Activated naive CD8-positive, alpha-beta T cell treated with anti-CD3 and anti-CD28 coated beads, Interleukin-2, amount 10 ng/mL, durations not matched to agents 7 days and 5 days (primary cell): ENCODE measurements around the gene SGTA. TPM values are rescaled to one million over a fixed set of nuclear protein-coding genes. Genes with fewer than 3 reads are reported as not detected.

Source experiments
- ATAC-seq: fragments of 150-1000 bp; cut with Tn5 transposase; one replicate; pipeline ENCODE4 v1.10.0; 2021; ENCODE audit warnings: low read depth, moderate library complexity
- POLR2A ChIA-PET: fragments of 350-600 bp; sonication (Branson Sonifier 250); formaldehyde crosslinking; loops from one replicate; lab custom pipeline; 2021; ENCODE audit warnings: antibody characterized with exemption; lab: Charles Lee
- DNase-seq: peaks from one replicate; pipeline ENCODE4 v3.0.0; 2021
- H3K27ac Mint-ChIP-seq: one replicate; pipeline ENCODE4 v1.8.0; 2022; ENCODE audit warnings: mild to moderate bottlenecking, mixed read lengths
- H3K27me3 Mint-ChIP-seq: one replicate; pipeline ENCODE4 v1.8.0; 2022; ENCODE audit warnings: mild to moderate bottlenecking, moderate library complexity, mixed read lengths
- H3K36me3 Mint-ChIP-seq: one replicate; pipeline ENCODE4 v1.8.0; 2021; ENCODE audit warnings: mild to moderate bottlenecking, mixed read lengths
- H3K4me1 Mint-ChIP-seq: one replicate; pipeline ENCODE4 v1.8.0; 2021; ENCODE audit warnings: mixed read lengths
- H3K4me3 Mint-ChIP-seq: one replicate; pipeline ENCODE4 v1.8.0; 2022; ENCODE audit warnings: mild to moderate bottlenecking, moderate library complexity, mixed read lengths
- H3K9me3 Mint-ChIP-seq: one replicate; pipeline ENCODE4 v1.8.0; 2021; ENCODE audit warnings: mixed read lengths
- total RNA-seq, 2 experiments: library from RNA; stranded (reverse); gene quantifications; one replicate each; pipeline ENCODE4 v1.2.3, GENCODE V29; 2021

Gene SGTA
- total RNA-seq, 2 experiments from 2014 or later, result 39.6 to 42.6 TPM

- Mint-ChIP-seq H3K27me3 (no peaks in the 10 kb centered on the region), H3K36me3 (peaks cover 8% of the 10 kb centered on the region), H3K27ac (no peak overlapping the region), H3K4me1 (peaks cover 2% of the 10 kb centered on the region), H3K4me3 (no peak overlapping the region), H3K9me3 (no peaks in the 10 kb centered on the region)
- POLR2A ChIA-PET, result no interaction called here
- ATAC-seq (no peak), DNase-seq (no peak)
Measured at GRCh38 chr19:2805991-2806649, 23.0 kb upstream of the SGTA start.

DNA sequence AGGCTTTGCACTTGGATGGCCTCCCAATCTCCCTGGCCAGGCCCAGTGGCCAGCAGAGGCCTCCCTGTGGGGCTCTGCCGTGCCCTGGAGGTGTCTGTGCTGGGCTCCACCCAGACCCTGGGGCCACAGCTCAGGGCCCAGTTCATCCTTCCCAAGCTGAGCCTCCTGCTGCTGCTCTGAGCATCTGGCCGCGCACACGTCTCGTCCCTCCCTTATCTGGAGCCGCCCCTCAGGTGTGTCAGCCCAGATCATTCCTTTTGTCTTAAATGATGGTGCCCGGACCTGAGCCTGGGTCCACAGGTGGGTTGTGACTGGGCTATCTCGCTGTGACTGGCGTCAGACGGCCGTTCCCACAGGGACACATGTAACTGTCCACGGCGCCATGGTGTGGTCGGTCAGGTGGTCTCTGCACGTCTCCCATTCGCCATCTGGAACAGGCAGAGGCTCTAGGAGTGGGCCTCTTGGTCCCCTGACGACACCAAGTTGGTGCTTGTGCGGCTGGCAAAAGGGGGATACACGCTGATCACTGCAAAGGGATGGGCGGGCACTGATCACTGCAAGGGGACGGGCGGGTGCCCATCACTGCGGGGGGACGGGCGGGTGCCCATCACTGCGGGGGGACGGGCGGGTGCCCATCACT, 22.3 kb upstream of the SGTA start:
- Mint-ChIP-seq H3K9me3 (no peaks in the 10 kb centered on the region), H3K27me3 (no peaks in the 10 kb centered on the region), H3K4me1 (peaks cover 2% of the 10 kb centered on the region), H3K36me3 (peaks cover 10% of the 10 kb centered on the region), H3K27ac (no peak overlapping the region), H3K4me3 (no peak overlapping the region)
- DNase-seq (no peak), ATAC-seq (no peak)
- POLR2A ChIA-PET, result no interaction called here

- Mint-ChIP-seq H3K4me3 (no peak overlapping the region), H3K27me3 (no peaks in the 10 kb centered on the region), H3K9me3 (no peaks in the 10 kb centered on the region), H3K4me1 (peaks cover 2% of the 10 kb centered on the region), H3K36me3 (peaks cover 10% of the 10 kb centered on the region), H3K27ac (no peak overlapping the region)
- ATAC-seq, result no peak
- DNase-seq, result no peak
- POLR2A ChIA-PET, result no interaction called here
Measured at GRCh38 chr19:2804156-2805004, 21.3 kb upstream of the SGTA start.

DNA sequence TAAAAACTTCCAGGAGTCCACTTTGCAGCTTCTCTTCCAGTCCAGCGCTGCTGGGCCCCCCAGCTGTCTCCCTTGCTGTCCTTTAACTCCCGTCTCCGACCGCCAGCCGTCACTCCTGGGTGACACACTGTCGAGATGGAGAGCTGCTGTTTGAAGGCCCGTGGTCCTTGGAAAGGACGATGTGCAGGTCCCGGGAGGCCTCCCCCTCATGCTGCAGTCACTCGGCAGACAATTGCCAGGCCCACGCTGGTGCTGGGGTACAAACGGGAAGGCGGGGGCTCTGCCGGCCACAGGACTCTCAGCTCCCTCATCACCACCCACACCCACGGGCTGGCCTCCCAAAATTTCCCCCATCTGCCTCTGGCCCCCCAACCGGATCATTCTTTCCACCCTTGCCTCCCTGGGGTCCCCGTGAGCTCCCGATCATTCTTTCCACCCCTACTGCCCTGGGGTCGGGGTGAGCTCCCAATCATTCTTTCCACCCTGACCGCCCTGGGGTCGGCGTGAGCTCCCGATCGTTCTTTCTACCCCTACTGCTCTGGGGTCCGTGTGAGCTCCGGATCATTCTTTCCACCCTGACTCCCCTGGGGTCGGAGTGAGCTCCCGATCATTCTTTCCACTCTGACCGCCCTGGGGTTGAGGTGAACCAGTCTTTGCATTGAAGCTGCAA, 20.5 kb upstream of the SGTA start:
- Mint-ChIP-seq H3K4me1 (peaks cover 2% of the 10 kb centered on the region), H3K27me3 (no peaks in the 10 kb centered on the region), H3K4me3 (no peak overlapping the region), H3K9me3 (no peaks in the 10 kb centered on the region), H3K27ac (no peak overlapping the region), H3K36me3 (peaks cover 10% of the 10 kb centered on the region)
- DNase-seq (no peak), ATAC-seq (no peak)
- POLR2A ChIA-PET, result no interaction called here

- ATAC-seq (no peak), DNase-seq (no peak)
- peaks cover 2% of the 10 kb centered on the region for H3K4me1 Mint-ChIP-seq
- H3K27me3 Mint-ChIP-seq, result no peaks in the 10 kb centered on the region
- peaks cover 10% of the 10 kb centered on the region for H3K36me3 Mint-ChIP-seq
- H3K4me3 Mint-ChIP-seq, result no peak overlapping the region
- no peaks in the 10 kb centered on the region for H3K9me3 Mint-ChIP-seq
- POLR2A ChIA-PET, result no interaction called here
- H3K27ac Mint-ChIP-seq, result no peak overlapping the region
Measured at GRCh38 chr19:2802826-2803225, 19.8 kb upstream of the SGTA start.

DNA sequence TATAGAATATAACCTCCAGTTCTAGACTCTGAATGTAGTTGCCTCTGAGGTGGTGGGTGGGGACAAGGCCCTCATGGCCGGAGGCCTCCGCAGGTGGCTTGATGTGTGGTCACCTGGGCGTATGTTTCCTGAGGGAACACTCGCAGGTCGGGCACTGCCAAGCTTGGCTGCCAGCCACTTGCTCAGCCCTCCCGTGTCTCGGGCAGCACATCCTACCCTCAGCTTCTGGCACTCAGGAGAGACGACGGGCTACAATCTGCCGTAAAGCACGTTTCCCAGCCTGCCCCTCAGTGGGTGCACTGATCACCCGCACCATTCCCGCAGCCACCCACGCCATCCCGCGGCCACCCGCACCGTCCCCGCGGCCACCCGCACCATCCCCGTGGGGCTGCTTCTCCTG, 17.4 kb upstream of the SGTA start:
- Mint-ChIP-seq H3K27ac (no peak overlapping the region), H3K4me3 (no peak overlapping the region), H3K27me3 (no peaks in the 10 kb centered on the region), H3K36me3 (peaks cover 10% of the 10 kb centered on the region), H3K9me3 (no peaks in the 10 kb centered on the region), H3K4me1 (peaks cover 2% of the 10 kb centered on the region)
- no peak for DNase-seq
- no peak for ATAC-seq
- POLR2A ChIA-PET, result no interaction called here

- H3K27ac Mint-ChIP-seq, result no peak overlapping the region
- DNase-seq, result no peak
- ATAC-seq, result no peak
- H3K27me3 Mint-ChIP-seq, result no peaks in the 10 kb centered on the region
- H3K4me3 Mint-ChIP-seq, result no peak overlapping the region
- H3K9me3 Mint-ChIP-seq, result no peaks in the 10 kb centered on the region
- peaks cover 8% of the 10 kb centered on the region for H3K36me3 Mint-ChIP-seq
- H3K4me1 Mint-ChIP-seq, result peaks cover 2% of the 10 kb centered on the region
- POLR2A ChIA-PET, result no interaction called here
Measured at GRCh38 chr19:2799273-2800020, 16.4 kb upstream of the SGTA start.

- Mint-ChIP-seq H3K27ac (no peak overlapping the region), H3K27me3 (no peaks in the 10 kb centered on the region), H3K36me3 (peaks cover 9% of the 10 kb centered on the region), H3K4me1 (peaks cover 2% of the 10 kb centered on the region), H3K9me3 (no peaks in the 10 kb centered on the region), H3K4me3 (no peak overlapping the region)
- DNase-seq (no peak), ATAC-seq (no peak)
- POLR2A ChIA-PET, result no interaction called here
Measured at GRCh38 chr19:2798733-2799132, 15.7 kb upstream of the SGTA start.

DNA sequence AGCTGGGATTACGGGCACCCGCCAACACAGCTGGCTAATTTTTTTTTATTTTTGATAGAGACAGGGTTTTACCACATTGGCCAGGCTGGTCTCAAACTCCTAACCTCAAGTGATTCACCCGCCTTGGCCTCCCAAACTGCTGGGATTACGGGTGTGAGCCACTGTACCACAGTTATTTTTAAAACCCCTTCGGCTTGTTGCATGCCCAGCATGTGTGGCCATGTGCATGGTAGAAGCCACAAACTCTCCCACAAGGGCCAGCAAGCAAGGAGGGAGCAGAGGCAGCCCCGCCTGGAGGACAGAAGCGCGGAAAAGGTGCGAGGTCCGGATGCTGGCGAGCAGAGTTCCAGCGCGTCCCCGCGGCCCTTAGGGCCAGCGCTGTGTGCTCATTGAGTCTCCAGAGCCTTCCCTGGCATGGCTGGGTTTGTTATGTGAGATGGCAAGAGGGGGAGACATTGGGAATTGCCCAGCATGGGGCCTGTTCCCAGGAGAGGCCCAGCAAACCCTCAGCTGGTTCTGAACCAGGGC, 15.1 kb upstream of the SGTA start:
- DNase-seq (no peak), ATAC-seq (no peak)
- Mint-ChIP-seq H3K36me3 (peaks cover 11% of the 10 kb centered on the region), H3K27me3 (no peaks in the 10 kb centered on the region), H3K4me3 (no peak overlapping the region), H3K4me1 (peaks cover 2% of the 10 kb centered on the region), H3K9me3 (no peaks in the 10 kb centered on the region), H3K27ac (no peak overlapping the region)
- POLR2A ChIA-PET, result no interaction called here

GRCh38 chr19:2797280-2797679, 14.2 kb upstream of the SGTA start:
- Mint-ChIP-seq H3K27me3 (no peaks in the 10 kb centered on the region), H3K36me3 (peaks cover 12% of the 10 kb centered on the region), H3K9me3 (no peaks in the 10 kb centered on the region), H3K27ac (no peak overlapping the region), H3K4me3 (no peak overlapping the region), H3K4me1 (no peaks in the 10 kb centered on the region)
- POLR2A ChIA-PET, result no interaction called here
- DNase-seq (no peak), ATAC-seq (no peak)

- ATAC-seq (no peak), DNase-seq (no peak)
- Mint-ChIP-seq H3K27me3 (no peaks in the 10 kb centered on the region), H3K9me3 (no peaks in the 10 kb centered on the region), H3K36me3 (peaks cover 14% of the 10 kb centered on the region), H3K4me3 (no peak overlapping the region), H3K4me1 (no peaks in the 10 kb centered on the region), H3K27ac (no peak overlapping the region)
- POLR2A ChIA-PET, result no interaction called here
Measured at GRCh38 chr19:2796659-2797266, 13.7 kb upstream of the SGTA start.

DNA sequence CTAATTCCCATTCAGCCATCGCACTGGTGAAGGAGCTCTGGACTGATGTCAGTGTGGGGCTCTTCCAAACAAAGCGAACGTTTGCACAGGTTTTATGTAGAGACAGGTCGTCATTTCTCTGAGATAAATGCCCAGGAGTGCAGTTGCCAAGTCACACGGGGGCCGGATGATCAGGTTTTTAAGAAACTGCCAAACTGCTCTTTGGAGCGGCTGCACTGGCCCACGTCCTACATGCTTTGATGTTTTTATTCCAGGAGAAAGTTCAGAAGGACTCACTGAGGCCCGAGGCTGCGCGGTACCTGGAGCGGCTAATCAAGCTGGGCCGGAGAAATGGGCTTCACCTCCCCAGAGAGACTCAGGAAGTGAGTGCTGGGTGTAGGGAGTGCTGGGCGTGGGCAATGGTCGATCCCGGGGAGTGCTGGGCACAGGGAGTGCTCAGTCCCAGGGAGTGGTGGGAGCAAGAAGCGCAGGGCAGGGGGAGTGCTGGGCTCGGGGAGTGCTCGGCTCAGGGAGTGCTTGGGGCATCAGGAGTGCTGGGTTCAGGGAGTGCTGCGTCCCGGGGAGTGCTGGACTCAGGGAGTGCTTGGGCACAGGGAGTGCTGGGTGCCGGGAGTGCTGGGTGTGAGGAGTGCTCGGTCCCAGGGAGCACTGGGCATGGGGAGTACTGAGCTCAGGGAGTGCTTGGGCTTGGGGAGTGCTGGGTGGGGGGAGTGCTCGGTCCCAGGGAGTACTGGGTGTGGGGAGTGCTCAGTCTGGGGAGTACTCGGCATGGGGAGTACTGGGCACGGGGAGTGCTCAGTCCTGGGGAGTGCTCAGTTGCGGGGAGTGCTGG, 13.0 kb upstream of the SGTA start:
- DNase-seq (no peak), ATAC-seq (no peak)
- Mint-ChIP-seq H3K27ac (no peak overlapping the region), H3K27me3 (no peaks in the 10 kb centered on the region), H3K4me3 (no peak overlapping the region), H3K9me3 (no peaks in the 10 kb centered on the region), H3K4me1 (no peaks in the 10 kb centered on the region), H3K36me3 (peaks cover 14% of the 10 kb centered on the region)
- POLR2A ChIA-PET, result no interaction called here
